IPS-11a (cell line): ENCODE data around the gene FAM209B.
"Not testable (repeated sequence)": the region's sequence is repeated elsewhere in the genome, so short reads cannot be mapped to it uniquely, and the experiment has no call there.

ENCODE experiments used
- H3K4me3 ChIP-seq: one replicate; pipeline ENCODE4 v1.5.1; 2013; ENCODE audit warnings: low read depth, low read length, control low read depth

The FAM209B gene

GRCh38 chr20:56537997-56538396 lies 5.0 kb downstream of the FAM209B start:
- H3K4me3 ChIP-seq: no peak overlapping the region

- H3K4me3 ChIP-seq: no peak overlapping the region
These were observed 7.4 kb downstream of the FAM209B start for GRCh38 chr20:56540415-56540814.

DNA sequence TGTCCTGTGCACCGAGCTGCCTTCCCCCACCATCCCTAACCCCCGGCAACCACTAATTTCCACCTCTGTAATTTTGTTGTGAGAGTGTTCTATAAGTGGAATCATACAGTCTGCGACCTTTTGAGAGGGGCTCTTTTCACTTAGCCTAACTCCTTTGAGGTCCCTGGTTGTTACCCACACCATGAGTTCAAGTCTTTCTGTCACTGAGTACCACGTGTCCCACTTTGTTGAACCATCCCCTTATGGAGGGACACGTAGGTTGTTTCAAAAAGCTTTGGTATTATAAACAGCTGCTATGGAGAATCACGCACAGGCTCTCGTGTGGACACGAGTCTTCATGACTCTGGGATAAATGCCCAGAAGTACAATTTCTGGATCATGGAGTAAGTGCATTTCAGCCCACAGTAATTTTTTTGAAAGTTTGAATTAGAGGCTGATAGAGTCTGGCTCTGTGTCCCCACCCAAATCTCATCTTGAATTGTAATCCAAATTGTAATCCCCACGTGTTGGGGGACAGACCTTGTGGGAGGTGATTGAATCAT lies 9.5 kb downstream of the FAM209B start:
- H3K4me3 ChIP-seq: no peak overlapping the region

DNA sequence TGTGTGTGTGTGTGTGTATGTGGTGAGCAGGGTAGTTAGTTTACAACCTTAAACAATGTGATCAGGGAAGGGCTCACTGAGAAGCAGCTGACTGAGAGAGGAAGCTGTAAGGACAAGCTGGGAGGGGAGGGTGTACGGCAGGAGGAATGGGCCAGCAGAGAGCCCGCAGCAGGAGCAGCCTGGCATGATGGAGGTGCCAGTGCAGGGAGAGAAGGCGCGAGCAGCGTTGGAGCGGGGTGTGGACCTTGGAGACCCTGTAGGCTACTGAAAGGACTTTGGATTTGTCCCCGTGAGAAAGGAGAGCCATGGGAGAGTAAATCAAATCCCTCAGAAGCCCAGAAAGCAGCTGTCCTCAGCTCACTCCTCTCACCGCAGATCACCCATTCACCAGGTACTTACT lies 18.5 kb downstream of the FAM209B start:
- H3K4me3 ChIP-seq: no peak overlapping the region

DNA sequence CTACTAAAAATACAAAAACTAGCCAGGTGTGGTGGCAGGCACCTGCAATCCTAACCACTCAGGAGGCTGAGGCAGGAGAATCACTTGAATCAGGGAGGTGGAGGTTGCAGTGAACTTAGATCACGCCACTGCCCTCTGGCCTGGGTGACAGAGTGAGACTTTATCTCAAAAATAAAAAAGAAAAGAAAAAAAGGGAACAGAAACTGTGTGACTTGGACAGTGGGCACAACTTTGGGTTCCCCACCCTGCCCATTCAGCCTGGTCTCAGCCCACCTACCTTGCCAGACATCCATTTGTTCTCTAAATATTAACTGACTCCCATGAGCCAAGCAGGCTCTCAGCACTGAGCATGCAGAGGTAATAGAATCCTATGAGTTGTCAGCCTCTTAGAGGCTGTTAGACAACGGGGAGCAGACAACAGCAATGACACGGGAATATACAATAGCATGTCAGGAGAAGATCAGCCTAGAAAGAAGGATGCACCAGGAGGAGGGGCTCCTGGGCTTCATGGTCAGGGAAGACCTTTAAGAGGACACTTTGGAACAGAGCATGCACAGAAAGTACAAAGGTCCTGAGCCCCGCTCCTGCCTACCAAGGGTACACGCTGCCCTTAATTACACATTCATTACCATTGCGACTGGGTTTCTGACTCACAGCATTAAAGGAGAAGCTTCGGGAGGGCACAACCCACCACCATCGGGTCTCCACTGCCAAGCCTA lies 20.0 kb downstream of the FAM209B start:
- H3K4me3 ChIP-seq: no peak overlapping the region

GRCh38 chr20:56554869-56555268 lies 21.8 kb downstream of the FAM209B start:
- H3K4me3 ChIP-seq: no peak overlapping the region

DNA sequence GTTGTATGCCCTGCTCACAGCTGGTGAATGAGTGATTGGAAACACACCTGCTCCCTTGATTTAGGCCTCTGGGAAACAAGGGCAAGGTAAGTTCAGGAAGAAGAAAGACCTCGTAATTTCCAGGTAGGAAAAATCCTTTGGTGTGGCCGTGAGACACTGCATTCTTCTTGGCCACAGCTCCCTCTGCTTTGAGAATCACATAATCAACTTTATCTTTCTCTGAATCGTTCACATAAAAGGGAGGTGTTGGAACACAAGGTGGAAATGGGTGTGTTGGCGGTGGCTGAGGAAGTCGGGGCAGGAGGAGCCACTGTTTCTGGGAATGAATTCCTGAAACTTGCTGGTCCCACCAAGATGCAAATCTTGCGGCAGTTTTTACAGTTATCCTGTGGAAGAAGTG lies 25.9 kb downstream of the FAM209B start:
- H3K4me3 ChIP-seq: no peak overlapping the region

- not testable (repeated sequence) for H3K4me3 ChIP-seq
These were observed 31.5 kb downstream of the FAM209B start for GRCh38 chr20:56564526-56564925.

GRCh38 chr20:56565511-56565910 lies 32.5 kb downstream of the FAM209B start:
- no peak overlapping the region for H3K4me3 ChIP-seq

- no peak overlapping the region for H3K4me3 ChIP-seq
These were observed 33.6 kb downstream of the FAM209B start for GRCh38 chr20:56566621-56567020.

DNA sequence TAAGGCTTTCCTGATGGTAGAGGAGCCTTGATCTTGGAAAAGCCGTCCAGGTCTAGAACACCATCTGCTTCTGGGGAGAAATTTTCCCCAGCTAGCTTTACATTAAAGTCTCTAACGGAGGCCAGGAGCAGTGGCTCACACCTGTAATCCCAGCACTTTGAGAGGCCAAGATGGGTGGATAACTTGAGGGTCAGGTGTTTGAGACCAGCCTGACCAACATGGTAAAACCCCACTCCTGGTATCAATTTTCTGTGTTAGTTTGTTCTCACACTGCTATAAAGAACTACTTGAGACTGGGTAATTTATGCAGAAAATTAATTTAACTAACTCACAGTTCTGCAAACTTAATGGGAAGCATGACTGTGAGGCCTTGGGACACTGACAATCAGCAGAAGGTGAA lies 37.8 kb downstream of the FAM209B start:
- H3K4me3 ChIP-seq: no peak overlapping the region

DNA sequence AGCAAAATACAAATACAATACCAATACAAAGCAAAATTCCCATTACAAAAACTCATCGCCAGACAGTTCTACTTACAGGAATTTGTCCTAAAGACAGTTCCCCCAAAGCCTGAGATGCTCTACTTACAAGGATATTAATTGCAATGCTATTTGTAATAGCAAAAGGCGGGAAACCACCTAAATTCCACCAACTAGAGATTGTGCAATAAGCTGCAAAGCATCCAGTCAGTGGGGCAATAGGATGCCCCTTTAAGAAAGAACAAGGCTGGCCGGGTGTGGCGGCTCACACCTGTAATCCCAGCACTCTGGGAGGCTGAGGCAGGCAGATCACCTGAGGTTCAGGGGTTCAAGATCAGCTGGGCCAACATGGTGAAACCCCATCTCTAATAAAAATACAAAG lies 39.1 kb downstream of the FAM209B start:
- no peak overlapping the region for H3K4me3 ChIP-seq

DNA sequence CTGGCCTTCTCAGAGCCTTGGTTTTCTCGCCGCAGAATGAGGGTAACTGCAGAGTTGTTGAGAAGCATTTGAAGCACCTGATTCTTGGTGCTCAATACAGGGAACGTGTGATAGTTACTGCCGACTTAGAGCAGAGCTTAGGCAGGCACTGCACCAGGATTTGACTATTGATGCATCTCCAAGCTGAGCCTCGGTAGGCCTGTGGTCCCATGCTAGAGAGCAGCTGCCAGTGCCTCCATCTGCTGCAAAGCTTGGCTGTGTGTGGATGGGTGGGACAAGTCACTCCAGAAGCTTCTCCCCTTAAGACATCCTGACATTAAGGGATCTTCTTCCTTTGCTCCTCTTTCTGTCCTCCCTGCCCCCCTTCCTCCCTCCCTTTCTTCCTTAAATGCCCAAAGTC lies 40.9 kb downstream of the FAM209B start:
- no peak overlapping the region for H3K4me3 ChIP-seq

DNA sequence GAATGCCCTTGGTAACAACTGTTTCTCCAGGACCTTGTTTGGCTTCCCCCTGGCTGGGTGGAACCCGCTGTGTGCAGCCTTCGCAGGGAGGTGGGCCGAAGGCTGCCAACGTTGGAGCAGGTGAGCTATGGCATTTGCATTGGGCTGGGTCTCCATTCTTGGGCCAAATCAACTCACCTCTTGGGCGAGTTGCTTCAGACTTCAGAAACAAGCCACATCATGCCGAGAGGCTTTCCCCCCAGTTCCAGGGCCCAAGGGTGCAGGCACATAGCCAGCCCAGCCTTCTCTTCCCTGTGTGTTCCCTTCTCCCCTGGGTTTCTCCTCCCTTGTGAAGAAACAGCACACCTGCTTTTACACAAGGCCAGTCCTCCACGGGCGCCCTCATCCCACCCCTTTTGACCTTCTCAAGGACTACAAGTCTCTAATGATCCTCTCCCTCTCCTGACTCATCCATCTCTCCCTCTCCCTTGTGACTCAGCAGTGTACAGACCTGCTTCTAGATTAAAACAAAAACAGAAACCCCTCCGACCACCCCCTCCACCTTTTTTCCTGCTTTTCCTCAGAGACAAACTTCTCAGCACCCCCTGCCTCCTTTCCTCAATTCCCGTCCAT lies 41.6 kb downstream of the FAM209B start:
- no peak overlapping the region for H3K4me3 ChIP-seq

DNA sequence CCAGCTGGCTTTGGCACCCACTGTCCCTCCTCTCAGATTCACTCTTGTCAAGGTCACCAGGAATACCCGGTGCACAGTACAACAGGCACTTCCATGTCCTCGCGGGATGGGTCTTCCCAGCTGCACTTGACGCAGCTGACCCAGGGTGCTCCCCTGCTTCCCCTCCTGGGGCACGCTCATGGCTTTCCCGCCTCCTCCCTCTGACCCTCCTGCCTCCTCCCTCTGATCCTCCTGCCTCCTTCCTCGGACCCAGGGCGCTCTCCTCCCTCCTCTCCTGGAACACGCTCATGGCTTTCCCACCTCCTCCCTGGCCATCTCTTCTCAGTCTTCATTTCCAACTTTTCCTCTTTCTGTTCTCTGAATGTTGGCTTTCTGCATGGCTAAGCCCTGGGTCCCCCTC lies 42.1 kb downstream of the FAM209B start:
- no peak overlapping the region for H3K4me3 ChIP-seq

GRCh38 chr20:56575961-56576360 lies 42.9 kb downstream of the FAM209B start:
- no peak overlapping the region for H3K4me3 ChIP-seq

DNA sequence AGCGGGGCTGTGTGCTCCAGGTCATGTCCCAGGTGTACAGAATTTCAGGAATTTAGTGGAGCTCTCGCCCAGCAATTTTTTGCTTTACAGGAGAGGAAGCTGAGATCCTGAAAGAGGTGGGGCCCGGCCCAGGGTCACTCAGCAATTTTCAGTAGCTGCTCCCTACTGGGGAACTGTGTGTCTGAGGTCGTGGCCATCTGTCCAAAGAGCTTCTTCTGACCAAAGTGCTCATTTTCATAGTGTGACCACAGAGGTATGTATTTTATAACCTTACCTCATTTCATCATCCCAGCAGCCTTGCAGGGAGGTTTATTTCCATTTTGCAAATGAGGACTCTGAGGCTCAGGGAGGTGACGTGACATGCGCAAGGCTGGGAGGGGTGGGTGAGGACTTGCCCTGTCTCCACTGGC lies 46.3 kb downstream of the FAM209B start:
- H3K4me3 ChIP-seq: no peak overlapping the region

- no peak overlapping the region for H3K4me3 ChIP-seq
These were observed 47.2 kb downstream of the FAM209B start for GRCh38 chr20:56580226-56580625.

DNA sequence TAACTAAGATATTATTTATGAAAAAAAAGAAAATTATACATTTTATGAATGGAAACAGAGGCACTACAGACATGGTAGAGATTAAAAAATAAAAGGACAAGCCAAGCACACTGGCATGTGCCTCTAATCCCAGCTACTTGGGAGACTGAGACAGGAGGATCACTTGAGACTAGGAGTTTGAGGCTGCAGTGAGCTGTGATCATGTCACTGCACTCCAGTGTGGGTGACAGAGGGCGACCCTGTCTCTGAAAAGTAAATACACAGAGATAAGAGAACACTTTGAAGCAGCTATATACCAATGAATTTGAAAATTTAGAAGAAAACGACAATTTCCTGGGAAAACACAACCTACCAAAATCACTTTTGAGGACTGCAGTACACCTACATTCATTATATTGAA lies 48.7 kb downstream of the FAM209B start:
- H3K4me3 ChIP-seq: no peak overlapping the region

DNA sequence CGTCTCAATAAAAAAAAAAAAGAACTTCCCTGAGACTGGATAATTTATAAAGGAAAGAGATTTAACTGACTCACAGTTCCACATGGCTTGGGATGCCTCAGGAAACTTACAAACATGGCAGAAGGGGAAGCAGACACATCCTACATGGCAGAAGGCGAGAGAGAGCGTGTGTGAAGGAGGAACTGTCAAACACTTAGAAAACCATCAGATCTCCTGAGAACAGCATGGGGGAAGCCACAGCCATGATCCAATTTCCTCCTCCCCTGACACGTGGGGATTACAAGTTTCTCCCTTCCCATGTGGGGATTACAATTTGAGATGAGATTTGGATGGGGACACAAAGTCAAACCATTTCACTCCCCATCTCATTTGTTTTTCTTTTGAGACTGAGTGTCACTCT lies 49.5 kb downstream of the FAM209B start:
- H3K4me3 ChIP-seq: no peak overlapping the region

GRCh38 chr20:56584916-56585315 lies 51.9 kb downstream of the FAM209B start:
- no peak overlapping the region for H3K4me3 ChIP-seq
